GM18517 (cell line): Measurements from ENCODE around the gene ZBTB34.
"Not testable (repeated sequence)": the region's sequence is repeated elsewhere in the genome, so short reads cannot be mapped to it uniquely, and the experiment has no call there.

Experiments used
- ATAC-seq: cut with Tn5 transposase; IDR thresholded peaks from one replicate; pipeline ENCODE4 v1.9.1; 2021; ENCODE audit warnings: mild to moderate bottlenecking, moderate library complexity; ENCODE audit not compliant: unreplicated experiment

The ZBTB34 gene, protein sequence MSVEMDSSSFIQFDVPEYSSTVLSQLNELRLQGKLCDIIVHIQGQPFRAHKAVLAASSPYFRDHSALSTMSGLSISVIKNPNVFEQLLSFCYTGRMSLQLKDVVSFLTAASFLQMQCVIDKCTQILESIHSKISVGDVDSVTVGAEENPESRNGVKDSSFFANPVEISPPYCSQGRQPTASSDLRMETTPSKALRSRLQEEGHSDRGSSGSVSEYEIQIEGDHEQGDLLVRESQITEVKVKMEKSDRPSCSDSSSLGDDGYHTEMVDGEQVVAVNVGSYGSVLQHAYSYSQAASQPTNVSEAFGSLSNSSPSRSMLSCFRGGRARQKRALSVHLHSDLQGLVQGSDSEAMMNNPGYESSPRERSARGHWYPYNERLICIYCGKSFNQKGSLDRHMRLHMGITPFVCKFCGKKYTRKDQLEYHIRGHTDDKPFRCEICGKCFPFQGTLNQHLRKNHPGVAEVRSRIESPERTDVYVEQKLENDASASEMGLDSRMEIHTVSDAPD

GRCh38 chr9:126860077-126860756, at the start of gene ZBTB34:
Gene ZBTB34, plus strand, starts transcription at chr9:126860639. Its CDS starts 18,761 bp downstream, at chr9:126879400.
- peak; percentile 54 for ATAC-seq

DNA sequence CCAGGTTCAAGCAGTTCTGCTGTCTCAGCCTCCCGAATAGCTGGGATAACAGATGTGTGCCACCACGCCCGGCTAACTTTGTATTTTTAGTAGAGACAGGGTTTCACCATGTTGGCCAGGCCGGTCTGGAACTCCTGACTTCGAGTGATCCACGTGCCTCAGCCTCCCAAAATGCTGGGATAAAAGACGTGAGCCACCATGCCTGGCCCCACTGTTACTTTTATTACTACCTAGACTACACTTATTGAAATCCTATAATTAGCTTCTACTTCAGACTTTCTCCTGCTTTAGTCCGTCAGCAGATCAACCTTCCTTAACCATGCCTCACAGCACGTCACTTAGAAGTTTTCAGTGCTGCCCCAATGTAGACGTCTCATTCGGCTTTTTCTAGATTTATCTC, 47.4 kb upstream of the ZBTB34 start:
- no peak for ATAC-seq

- ATAC-seq, result no peak
Observed at GRCh38 chr9:126814091-126814490, 46.3 kb upstream of the ZBTB34 start.

DNA sequence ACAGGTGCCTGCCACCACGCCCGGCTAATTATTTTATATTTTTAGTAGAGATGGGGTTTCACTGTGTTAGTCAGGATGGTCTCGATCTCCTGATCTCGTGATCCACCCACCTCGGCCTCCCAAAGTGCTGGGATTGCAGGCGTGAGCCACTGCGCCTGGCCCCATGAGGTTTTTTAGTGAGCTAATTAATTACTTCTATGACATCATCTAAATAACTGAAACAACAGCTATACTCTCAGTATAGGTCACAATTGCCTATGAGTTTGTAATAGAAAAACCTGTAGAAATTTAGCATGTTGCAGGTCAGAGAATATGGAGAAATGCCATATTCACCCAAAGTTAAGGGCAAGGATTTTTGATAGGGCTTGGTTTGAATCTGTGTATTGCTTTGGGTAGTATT, 42.8 kb upstream of the ZBTB34 start:
- ATAC-seq, result not testable (repeated sequence)

DNA sequence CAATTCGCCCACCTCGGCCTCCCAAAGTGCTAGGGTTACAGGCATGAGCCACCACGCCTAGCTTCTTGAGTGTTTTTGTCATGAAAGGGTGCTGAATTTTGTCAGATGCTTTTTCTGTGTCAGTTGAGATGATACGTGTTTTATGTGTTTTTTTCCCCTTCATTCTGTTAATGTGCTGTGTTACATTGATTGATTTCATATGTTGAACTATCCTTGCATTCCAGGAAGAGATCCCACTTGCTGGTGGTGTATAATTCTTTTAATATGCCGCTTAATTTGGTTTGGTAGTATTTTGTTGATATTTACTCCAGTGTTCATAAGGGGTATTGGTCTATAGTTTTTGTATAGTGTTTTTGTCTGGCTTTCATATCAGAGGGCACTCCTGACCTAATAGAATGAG, 42.0 kb upstream of the ZBTB34 start:
- no peak for ATAC-seq

GRCh38 chr9:126819482-126819881, 41.0 kb upstream of the ZBTB34 start:
- ATAC-seq, result no peak

DNA sequence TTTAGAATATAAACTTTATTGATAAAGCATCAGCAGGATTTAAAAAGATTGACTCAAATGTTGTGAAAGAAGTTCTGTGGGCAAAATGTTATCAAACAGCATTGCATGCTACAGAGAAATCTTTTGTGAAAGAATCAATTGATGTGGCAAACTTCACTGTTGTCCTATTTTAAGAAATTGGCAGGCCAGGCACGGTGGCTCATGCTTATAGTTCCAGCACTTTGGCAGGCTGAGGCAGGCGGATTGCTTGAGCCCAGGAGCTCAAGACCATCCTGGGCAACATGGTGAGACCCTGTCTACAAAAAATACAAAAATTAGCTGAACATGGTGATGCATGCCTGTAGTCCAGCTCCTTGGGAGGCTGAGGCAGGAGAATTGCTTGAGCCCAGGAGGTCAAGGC, 38.2 kb upstream of the ZBTB34 start:
- ATAC-seq, result no peak

GRCh38 chr9:126822873-126823272, 37.6 kb upstream of the ZBTB34 start:
- no peak for ATAC-seq

DNA sequence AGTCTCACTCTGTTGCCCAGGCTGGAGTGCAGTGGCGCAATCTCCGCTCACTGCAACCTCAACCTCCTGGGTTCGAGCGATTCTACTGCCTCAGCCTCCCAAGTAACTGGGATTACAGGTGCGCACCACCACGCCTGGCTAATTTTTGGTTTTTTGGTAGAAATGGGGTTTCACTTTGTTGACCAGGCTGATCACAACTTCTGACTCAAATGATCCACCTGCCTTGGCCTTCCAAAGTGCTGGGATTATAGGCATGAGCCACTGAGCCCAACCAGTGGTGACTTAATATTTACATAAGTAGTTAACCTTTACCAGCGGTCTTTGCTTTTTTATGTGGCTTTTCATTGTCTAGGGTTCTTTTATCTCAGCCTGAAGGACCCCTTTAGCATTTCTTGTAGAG, 36.4 kb upstream of the ZBTB34 start:
- not testable (repeated sequence) for ATAC-seq

DNA sequence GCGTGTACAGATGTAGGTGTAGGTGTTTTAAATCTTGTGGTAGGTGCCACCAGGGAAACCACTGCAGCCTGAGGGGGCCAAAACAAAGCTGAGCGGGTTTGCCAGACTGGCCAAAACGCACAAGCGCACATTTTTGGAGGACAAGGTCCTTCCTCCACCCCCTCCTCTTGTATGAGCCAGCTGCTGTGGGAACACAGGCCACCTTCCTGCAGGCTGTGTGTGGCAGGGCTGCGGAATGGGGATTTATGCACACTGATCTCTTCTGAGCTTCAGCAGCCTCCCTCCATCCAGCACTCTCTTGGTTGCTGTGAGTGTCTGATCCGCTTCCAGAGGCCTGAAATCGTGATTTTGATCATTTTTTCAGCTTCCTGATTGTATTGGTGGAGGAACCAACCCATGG, 33.2 kb upstream of the ZBTB34 start:
- ATAC-seq, result no peak

DNA sequence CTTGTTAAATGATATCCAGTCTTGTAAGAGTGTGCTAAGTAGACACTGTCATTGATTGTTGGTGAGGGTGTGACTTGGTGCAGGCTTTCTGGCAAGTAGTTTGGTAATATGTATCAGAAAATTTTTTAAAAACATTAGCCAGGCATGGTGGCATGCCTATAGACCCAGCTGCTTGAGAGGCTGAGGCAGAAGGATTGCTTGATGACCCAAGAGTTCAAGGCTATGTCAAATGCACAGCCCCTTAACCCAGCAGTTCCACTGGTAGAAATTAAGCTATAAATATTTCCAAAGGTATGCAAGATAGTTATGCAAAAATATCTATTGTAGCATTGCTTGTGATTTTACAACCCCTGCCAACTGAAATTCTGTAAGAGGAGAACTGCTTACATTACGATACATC, 31.4 kb upstream of the ZBTB34 start:
- ATAC-seq, result no peak

DNA sequence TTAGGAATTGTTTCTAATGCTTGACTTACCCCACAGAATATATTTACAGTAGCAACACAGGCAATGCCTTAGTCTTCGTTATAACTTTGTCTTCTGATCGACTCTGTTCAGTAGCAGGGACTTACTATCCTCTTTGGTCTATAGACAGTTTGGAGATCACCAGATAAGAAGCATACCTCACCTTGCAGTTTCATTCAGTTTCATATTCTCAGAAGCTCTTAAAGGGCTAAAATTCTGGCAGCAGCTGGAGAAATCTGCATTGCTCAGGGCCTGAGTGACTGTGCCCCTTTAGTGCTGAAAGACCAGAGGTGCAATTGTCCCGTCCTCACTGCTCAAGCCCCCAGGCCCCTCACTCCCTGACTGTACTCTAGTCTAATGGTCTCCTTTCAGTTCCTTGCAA, 29.6 kb upstream of the ZBTB34 start:
- ATAC-seq, result no peak

GRCh38 chr9:126832440-126832839, 28.0 kb upstream of the ZBTB34 start:
- ATAC-seq, result no peak

DNA sequence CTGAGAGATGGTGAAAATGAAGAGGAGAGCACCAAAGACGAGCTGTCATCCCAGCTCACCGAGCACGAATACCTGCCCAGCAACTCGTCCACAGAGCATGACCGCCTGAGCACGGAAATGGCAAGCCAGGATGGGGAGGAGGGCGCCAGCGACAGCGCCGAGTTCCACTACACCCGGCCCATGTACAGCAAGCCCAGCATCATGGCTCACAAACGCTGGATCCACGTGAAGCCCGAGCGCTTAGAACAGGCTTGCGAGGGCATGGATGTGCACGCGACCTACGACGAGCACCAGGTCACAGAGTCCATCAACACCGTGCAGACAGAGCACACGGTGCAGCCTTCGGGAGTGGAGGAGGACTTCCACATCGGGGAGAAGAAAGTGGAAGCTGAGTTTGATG, 27.4 kb upstream of the ZBTB34 start:
- no peak for ATAC-seq

DNA sequence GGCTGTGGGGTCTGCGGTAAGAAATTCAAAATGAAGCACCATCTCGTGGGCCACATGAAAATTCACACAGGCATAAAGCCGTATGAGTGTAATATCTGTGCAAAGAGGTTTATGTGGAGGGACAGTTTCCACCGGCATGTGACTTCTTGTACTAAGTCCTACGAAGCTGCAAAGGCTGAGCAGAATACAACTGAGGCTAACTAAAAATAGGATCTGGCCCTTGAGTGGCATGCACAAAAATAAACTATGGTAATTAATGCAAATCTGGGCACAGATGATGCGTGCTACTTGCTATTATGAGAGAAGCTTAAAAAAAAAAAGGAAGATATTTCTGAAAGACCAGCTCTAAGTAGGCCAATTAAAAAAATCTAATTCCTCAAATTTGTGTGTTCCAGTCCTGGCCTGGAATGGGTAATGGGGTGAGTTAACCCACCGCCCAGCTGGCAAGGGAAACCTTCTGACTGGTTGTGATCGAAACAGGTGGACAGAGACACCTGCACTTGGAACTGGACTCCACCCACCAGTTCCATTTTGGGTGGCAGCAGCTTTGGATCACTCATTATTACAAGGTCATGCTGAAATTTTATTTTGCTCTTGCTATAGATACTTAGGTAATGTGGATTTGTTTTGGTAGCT, 26.6 kb upstream of the ZBTB34 start:
- ATAC-seq, result no peak

DNA sequence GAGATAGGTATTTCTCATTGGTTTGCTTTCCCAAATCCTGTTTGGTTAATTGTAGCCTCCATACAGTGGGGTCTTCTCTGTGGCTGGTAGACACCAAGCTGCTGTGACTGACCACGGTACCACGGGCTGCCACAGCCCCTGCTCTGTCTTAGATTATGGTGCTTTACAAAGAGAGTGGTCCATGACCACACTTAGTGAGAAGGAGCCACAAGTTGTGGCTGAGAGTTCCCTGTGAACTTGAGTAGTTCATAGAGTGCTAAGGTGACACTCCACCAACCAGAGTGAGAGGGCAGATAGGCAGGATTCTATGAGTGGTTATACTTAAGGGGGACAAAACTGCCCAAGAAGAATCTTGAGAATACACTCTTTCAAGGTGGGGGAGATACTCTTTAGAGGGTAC, 25.8 kb upstream of the ZBTB34 start:
- no peak for ATAC-seq

- ATAC-seq, result no peak
Observed at GRCh38 chr9:126836216-126836615, 24.2 kb upstream of the ZBTB34 start.

GRCh38 chr9:126838055-126838811, 22.2 kb upstream of the ZBTB34 start:
- ATAC-seq, result peak; percentile 15

- ATAC-seq, result peak; percentile 45
Observed at GRCh38 chr9:126838895-126839294, 21.5 kb upstream of the ZBTB34 start.

DNA sequence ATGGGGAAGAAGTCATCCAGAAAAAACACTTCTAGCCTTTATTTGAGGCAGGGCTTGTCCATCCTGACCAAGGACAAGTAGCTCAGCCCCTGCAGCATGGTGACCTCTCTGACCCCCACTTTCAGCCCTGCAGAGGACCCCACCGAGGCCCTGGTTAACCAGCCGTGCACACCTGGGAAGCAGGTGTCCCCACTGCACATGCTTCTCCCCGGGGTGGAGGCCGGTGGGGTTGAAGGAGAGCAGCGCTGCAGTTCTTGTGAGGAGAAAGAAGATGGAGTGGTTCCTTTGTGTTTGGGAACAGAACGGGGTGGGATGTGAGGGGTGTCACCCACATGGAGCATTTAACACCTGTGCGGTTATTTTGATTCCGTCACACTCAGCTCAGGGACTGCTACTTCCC, 21.1 kb upstream of the ZBTB34 start:
- ATAC-seq, result no peak

GRCh38 chr9:126842220-126842842, 18.1 kb upstream of the ZBTB34 start:
- no peak for ATAC-seq
